Measurements from ENCODE around the gene TBX4.

DNA sequence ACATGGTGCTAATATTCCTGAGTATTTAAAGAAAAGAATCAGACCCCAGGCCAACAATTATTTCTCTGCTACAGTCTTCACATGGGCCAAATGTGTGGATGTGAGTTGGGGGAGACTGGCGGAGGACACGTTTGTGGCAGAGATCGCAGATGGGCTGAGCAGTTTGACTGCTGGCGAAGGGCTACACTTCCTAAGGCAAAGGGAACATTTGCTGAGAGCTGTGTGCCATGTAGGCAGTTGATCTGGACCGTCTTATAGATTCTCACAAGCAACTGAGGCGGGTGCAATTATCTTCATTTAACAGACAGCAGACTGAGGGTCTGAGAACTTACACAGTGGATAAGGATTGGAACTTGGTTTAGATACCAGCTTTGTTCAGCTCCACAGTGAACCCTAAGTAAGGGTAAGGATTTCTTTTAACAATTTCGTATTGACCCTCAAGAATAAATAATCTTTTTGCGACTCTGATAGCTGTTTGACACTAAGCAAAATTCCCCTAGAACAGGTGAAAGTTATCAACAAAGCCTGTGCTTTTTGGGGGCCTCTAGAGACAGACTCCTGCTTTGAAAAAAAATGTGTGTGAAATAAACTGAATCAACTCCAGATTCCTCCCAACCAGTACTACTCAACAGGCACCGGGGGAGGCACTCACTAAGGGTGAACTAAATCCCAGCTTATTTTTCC, 55.3 kb downstream of the TBX4 start:
- TF ChIP-seq, protein P1, sequence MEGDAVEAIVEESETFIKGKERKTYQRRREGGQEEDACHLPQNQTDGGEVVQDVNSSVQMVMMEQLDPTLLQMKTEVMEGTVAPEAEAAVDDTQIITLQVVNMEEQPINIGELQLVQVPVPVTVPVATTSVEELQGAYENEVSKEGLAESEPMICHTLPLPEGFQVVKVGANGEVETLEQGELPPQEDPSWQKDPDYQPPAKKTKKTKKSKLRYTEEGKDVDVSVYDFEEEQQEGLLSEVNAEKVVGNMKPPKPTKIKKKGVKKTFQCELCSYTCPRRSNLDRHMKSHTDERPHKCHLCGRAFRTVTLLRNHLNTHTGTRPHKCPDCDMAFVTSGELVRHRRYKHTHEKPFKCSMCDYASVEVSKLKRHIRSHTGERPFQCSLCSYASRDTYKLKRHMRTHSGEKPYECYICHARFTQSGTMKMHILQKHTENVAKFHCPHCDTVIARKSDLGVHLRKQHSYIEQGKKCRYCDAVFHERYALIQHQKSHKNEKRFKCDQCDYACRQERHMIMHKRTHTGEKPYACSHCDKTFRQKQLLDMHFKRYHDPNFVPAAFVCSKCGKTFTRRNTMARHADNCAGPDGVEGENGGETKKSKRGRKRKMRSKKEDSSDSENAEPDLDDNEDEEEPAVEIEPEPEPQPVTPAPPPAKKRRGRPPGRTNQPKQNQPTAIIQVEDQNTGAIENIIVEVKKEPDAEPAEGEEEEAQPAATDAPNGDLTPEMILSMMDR (IDR thresholded peaks at IDR 0.05), result no peak
- TF ChIP-seq POLR2A (IDR thresholded peaks at IDR 0.05) (no peak), POLR2AphosphoS5 (IDR thresholded peaks at IDR 0.05) (no peak), EP300 (IDR thresholded peaks at IDR 0.05) (no peak)
